SW480 (cell line): ENCODE measurements around the gene NT5DC2.
A peak's percentile ranks its signal among the peaks of the same experiment; 100 is the strongest.

Source experiments
- DNase-seq: peaks from one replicate; pipeline ENCODE4 v3.0.0-alpha.2; 2016; ENCODE audit warnings: low spot score

The NT5DC2 gene

GRCh38 chr3:52524752-52525679 is 8.6 kb downstream of the NT5DC2 start:
- no peak for DNase-seq

- no peak for DNase-seq
Observed at GRCh38 chr3:52524258-52524751, 9.4 kb downstream of the NT5DC2 start.

GRCh38 chr3:52523386-52524257 is 10.0 kb downstream of the NT5DC2 start:
- no peak for DNase-seq

DNA sequence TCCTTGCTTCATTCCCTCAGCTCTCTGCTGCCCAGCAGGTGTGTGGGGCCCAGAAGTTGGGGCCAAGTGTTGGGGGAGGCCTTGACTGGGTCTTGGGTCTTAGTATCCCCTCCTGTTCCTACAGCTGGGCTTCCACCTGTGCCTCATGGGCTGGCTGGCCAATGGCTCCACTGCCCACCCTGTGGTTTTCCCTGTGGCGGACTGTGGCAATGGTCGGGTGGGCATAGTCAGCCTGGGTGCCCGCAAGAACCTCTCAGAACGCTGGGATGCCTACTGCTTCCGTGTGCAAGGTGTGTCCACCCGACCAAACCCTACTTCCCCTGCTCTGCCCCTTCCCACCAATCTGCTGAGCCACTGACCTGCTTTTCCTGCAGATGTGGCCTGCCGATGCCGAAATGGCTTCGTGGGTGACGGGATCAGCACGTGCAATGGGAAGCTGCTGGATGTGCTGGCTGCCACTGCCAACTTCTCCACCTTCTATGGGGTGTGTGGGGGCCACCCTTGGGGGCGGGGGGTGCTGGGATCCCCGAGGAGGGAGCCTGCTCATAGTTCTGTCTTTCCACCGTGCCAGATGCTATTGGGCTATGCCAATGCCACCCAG is 10.9 kb downstream of the NT5DC2 start:
- DNase-seq = no peak

DNA sequence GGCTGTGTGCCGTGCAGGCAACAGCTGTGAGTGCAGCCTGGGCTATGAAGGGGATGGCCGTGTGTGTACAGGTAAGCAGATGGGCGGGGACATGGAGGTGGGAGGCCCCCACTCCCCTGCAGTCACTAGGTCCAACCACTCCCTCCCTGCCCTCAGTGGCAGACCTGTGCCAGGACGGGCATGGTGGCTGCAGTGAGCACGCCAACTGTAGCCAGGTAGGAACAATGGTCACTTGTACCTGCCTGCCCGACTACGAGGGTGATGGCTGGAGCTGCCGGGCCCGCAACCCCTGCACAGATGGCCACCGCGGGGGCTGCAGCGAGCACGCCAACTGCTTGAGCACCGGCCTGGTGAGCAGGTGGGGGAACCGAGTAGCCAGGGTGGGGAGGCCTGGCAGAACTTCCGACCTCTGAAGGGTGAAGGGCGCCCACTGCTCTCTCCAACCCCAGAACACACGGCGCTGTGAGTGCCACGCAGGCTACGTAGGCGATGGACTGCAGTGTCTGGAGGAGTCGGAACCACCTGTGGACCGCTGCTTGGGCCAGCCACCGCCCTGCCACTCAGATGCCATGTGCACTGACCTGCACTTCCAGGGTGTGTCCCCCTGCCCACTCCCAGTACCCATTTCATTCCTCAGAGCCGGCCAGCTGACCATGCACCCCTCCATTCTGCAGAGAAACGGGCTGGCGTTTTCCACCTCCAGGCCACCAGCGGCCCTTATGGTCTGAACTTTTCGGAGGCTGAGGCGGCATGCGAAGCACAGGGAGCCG is 11.6 kb downstream of the NT5DC2 start:
- no peak for DNase-seq

DNA sequence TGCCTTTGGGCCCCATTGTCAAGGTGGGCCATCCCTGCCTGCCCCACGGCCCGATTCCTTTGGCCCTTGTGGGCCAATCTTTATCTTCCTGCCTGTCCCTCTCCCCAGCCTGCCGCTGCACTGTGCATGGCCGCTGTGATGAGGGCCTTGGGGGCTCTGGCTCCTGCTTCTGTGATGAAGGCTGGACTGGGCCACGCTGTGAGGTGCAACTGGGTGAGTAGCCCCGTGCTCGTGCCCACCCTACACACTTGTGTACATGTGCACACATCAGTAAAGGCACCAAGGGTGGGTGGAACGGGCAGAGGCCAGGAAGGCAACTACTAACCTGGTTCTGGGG is 12.2 kb downstream of the NT5DC2 start:
- no peak for DNase-seq

- no peak for DNase-seq
Observed at GRCh38 chr3:52520716-52521487, 12.8 kb downstream of the NT5DC2 start.

DNA sequence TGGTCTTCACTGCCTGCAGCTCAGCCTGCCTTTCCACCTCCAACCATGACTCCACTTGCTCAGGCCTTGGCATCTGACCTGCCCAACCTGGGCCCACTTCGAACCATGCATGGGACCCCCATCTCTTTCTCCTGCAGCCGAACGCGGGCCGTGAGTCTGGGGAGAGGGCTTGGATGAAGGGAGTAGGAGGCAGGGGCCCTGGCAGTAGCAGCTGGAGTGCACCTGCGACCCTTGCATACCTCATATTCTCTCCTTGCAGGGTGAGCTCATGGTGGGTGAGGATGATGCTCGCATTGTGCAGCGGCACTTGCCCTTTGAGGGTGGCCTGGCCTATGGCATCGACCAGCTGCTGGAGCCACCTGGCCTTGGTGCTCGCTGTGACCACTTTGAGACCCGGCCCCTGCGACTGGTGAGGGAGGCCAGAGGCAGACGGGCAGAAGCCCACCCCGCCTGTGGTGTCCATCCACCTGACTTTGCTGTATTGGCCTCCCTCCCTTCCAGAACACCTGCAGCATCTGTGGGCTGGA is 13.5 kb downstream of the NT5DC2 start:
- DNase-seq = no peak

- DNase-seq = no peak
Observed at GRCh38 chr3:52519445-52520140, 14.1 kb downstream of the NT5DC2 start.

DNA sequence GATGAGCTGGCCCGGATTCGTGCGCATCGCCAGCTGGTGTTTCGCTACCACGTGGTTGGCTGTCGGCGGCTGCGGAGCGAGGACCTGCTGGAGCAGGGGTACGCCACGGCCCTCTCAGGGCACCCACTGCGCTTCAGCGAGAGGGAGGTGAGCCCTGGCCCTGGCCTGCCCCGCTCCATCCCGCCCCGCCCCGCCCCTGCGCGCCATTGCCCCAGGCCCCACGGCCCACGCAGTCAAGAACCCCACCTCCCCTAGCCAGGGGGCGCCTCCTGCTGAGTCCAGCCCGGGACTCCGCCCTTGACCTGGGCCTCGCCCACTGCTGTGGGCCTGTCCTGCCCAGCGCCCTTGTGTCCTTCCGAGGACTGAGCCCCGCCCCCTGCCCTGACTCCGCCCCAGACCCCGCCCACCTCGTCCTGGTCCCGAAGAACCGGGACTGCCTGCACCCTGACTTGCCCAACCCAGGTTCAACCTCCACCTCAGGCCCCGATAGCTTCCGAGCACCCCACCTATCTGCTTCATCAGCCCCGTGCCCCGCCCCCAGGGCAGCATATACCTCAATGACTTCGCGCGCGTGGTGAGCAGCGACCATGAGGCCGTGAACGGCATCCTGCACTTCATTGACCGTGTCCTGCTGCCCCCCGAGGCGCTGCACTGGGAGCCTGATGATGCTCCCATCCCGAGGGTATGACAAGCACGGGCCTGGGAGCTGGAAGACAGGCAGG is 14.8 kb downstream of the NT5DC2 start:
- peak; percentile 69 for DNase-seq

DNA sequence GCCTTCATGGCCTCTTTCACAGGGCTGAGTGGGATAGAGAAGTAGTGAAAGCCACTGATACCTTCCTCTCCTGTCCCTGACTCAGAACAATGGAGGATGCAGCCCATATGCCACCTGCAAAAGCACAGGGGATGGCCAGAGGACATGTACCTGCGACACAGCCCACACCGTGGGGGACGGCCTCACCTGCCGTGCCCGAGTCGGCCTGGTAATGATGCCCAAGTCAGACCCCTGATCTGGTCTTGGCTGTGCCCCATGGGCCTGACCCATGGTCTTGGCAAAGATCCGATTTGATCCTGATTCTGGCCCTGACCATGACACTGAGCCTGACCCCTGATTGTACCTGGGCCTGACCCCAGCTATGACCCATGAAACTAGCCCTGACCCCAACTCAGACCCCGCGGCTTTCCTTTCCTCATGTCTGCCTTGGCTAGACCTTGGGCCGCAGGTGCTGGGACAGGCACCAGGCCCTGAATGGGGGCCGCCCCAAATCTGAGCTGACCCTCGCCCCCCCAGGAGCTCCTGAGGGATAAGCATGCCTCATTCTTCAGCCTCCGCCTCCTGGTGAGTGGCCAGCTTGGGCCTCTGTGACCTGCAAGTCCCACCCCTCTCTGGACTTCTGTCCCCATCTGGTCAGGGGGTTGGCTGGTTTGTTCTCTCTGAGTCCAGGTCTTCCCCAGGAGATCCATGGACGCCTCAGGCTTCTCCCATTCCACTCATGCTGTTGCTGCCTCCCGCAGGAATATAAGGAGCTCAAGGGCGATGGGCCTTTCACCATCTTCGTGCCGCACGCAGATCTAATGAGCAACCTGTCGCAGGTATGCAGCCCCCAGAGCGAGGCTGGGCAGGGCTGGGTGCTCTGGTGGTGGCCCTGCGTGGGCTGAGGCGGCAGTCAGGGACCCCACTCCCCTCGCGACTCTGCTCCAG is 15.6 kb downstream of the NT5DC2 start:
- DNase-seq = no peak

DNA sequence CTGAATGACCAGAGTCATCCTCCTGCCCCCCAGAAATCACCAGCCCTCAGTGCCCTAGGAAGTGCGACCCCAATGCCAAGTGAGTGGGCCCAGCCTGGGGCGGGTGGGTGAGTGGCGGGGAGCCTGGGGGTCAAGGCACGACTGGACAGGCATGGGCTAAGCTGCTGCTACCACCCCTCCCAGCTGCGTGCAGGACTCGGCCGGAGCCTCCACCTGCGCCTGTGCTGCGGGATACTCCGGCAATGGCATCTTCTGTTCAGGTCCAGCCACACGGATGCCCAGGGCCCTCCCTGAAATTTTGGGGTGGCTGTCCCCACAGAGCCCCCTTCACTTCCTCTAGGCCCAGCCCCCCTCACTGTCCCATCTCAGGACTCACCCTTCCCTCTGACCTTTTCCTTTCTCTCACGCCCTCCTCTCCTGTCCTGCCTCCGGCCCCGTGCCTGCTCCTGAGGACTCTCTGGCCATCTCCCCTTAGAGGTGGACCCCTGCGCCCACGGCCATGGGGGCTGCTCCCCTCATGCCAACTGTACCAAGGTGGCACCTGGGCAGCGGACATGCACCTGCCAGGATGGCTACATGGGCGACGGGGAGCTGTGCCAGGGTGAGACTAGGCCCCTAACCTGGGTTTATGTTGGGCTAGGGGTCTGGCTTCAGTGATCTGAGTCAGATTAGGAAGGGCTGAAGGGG is 17.0 kb downstream of the NT5DC2 start:
- no peak for DNase-seq

GRCh38 chr3:52515192-52515591 is 18.5 kb downstream of the NT5DC2 start:
- no peak for DNase-seq

- no peak for DNase-seq
Observed at GRCh38 chr3:52514576-52514975, 19.1 kb downstream of the NT5DC2 start.

DNA sequence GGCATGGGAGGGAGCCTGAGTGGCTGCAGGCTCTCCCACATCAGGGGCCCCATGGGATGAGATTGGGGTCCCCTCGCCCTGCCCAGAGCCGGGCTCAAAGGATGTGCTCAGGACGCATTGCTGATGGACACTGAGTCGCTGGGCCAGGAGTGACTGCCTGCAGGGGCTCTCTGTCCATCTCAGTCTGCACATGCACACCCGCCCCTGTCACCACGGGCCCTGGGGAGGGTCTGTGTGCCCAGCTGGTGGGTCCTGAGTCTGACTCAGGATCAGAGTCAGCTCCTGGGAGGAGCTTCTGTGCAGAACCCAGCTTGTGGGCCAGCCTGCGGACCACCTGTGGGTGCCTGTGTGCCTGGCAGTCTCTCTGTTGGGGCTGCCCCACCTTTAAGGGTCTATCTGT is 20.4 kb downstream of the NT5DC2 start:
- no peak for DNase-seq

- DNase-seq = no peak
Observed at GRCh38 chr3:52512727-52513126, 20.9 kb downstream of the NT5DC2 start.

DNA sequence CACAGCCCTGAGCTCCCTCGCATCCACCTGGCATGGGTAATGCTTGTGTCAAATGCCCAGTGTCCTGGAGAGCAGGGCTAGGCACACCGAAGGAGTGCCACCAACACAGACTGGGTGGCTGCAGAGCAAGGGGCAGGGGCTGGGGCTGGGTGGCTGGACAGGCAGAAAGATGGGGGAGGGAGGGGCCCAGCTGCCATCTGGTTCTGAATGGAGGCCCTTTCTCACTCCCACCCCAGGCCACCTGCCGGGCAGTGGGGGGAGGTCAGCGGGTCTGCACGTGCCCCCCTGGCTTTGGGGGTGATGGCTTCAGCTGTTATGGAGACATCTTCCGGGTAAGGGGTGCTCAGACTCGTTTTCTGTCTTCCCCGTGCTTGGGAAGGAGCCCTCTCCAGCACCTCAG is 21.6 kb downstream of the NT5DC2 start:
- no peak for DNase-seq

- no peak for DNase-seq
Observed at GRCh38 chr3:52511509-52511908, 22.1 kb downstream of the NT5DC2 start.
